HTR-8/SVneo (cell line): Measurements from ENCODE around the gene CCDC90B.
"Not testable (repeated sequence)": the region's sequence is repeated elsewhere in the genome, so short reads cannot be mapped to it uniquely, and the experiment has no call there.

Experiments used
- DNase-seq: peaks from one replicate; pipeline ENCODE4 v3.0.0; 2011; ENCODE audit warnings: low spot score, mixed read lengths; ENCODE audit not compliant: insufficient read length
- FAIRE-seq: peaks from 2 replicates; lab custom pipeline; 2011; peaks lifted over from hg19 to GRCh38; lab: Jason Lieb, UNC

The CCDC90B gene, protein sequence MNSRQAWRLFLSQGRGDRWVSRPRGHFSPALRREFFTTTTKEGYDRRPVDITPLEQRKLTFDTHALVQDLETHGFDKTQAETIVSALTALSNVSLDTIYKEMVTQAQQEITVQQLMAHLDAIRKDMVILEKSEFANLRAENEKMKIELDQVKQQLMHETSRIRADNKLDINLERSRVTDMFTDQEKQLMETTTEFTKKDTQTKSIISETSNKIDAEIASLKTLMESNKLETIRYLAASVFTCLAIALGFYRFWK

GRCh38 chr11:83285771-83286528 is at the start of gene CCDC90B:
Gene CCDC90B (minus strand): TSS chr11:83286367. CDS start chr11:83285972, 395 bp downstream.
- FAIRE-seq = peak; percentile 95
- DNase-seq = peak; percentile 98

DNA sequence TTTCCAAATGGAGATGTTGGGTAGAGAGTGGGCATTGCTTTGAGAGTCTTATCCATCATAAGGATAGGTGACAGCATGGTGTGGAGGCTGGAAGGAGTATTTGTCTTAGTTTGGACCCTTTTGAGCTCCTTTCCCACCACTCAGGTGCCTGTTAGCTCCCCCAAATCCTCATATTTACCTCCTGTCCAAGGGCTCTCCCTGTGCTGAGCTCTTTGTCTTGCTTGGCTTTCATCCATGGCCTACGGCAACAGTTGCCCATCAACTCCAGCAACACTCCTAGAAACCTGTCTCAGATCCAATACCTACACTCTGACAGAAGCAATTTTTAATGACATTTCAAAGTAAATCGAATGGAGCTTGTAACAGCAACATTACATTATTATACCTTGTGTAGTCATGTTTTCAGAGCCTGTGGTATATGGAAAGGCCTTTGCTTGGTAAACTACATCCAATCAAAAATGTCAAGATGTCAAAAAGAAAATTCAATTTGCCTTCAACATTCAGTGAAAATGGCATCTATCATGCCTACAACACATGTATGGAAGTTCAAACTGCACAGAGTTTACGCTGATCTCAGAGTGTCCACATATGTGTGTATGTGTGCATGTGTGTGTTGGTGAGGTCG is 49.4 kb upstream of the CCDC90B start:
- DNase-seq (no peak), FAIRE-seq (no peak)

GRCh38 chr11:83330303-83330702 is 44.1 kb upstream of the CCDC90B start:
- no peak for FAIRE-seq
- no peak for DNase-seq

DNA sequence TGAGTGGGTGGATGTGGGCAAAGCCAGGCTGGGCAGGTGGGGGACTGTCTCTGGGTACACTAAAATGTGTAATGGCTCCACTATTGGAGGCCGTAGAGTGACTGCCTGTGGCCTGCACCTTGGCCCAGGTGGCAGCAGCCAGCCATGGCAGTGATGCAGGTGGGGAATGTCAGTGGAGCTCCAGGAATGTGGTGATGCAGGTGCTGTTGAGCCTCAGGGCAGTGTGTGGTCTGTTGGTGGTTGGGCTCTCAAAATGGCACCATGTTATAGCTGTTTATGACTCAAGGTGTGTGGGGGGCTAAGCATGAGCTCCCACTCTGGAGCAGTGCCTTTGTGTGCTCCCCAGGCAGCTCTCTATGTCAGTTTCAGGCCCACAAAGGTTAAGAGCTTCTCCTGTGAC is 40.2 kb upstream of the CCDC90B start:
- DNase-seq (no peak), FAIRE-seq (no peak)

GRCh38 chr11:83319346-83319745 is 33.2 kb upstream of the CCDC90B start:
- FAIRE-seq = no peak
- DNase-seq = no peak

- DNase-seq (no peak), FAIRE-seq (no peak)
These were observed 32.8 kb upstream of the CCDC90B start for GRCh38 chr11:83318931-83319330.

DNA sequence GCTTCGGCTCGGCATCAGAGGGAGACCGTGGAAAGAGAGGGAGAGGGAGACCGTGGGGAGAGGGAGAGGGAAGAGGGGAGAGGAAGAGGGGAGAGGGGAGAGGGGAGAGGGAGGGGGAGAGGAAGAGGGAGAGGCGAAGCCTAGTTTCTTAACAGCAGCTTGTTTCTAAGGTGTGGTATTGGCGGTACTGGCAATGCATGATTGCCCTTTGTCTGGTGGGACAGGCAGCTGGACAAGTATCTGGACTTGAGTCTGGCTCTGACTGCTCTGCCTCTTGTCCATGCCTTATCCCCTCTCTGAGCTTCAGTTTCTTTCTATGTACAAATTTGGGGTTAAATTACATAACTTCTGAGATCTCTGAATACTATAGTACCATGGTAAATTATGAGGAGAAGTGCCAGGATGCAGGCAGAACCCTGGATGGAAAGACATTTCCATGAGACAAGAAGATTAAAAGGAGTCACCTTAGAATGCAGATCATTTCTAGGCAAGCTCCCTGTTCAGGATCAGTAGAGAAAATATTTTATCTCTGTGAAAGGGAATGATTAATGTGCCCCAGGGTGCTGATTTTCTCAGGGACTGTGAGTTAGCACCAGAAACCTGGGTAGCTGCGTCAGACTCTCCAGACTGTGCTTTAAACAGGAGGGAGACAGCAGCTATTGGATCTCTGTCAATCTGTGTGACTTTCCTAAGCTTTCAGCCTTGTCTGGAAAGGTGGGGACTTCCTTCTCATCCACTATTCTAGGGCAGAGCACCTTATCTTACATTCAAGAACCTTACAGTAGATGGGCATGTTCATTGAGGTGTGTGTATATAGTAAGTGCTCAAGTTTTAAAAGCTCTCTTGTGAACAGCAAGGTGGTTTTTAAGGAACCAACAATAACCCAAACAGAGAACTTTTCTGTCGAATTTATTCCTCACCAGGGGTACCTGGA is 31.9 kb upstream of the CCDC90B start:
- DNase-seq = no peak
- no peak for FAIRE-seq

DNA sequence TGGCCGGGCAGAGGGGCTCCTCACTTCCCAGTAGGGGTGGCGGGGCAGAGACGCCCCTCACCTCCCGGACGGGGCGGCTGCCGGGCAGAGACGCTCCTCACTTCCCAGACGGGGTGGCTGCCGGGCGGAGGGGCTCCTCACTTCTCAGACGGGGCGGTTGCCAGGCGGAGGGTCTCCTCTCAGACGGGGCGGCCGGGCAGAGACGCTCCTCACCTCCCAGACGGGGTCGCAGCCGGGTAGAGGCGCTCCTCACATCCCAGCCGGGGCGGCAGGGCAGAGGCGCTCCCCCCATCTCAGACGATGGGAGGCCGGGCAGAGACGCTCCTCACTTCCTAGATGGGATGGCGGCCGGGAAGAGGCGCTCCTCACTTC is 30.7 kb upstream of the CCDC90B start:
- not testable (repeated sequence) for FAIRE-seq, DNase-seq

- not testable (repeated sequence) for FAIRE-seq, DNase-seq
These were observed 30.2 kb upstream of the CCDC90B start for GRCh38 chr11:83316143-83316896.

GRCh38 chr11:83312430-83312829 is 26.3 kb upstream of the CCDC90B start:
- FAIRE-seq = no peak
- DNase-seq = no peak

DNA sequence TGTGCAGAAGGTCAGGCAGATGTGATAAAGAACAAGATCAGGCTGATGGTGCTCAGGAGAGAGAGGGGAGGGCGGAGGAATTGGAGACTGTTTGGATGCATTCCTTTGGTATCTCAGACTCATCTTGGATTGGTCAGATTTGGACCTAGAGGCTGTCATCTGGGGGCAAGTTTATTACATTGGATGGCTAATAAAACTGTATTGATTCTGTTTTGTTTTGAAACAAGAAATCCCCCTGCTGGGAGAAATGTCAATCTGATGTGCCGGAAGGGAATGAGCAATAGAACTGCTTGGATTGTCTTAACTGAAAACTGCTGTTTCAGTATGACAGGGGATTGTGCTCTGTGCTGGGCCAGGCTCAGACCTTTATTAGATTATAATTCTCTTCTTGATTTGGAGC is 25.5 kb upstream of the CCDC90B start:
- DNase-seq (no peak), FAIRE-seq (no peak)

DNA sequence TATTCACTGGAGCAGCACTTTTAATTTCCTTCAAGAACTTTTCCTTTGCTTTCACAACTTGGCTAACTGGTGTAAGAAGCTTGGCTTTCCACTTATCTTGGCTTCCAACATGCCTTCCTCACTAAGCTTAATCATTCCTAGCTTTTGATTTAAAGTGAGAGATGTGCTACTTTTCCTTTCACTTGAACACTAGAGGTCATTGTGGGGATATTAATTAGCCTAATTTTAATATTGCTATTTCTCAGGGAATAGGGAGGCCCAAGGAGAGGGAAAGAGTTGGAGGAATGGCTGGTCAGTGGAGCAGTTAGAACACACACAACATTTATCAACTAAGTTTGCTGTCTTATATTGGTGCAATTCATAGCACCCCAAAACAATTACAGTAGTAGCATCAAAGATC is 24.6 kb upstream of the CCDC90B start:
- FAIRE-seq = no peak
- no peak for DNase-seq

- not testable (repeated sequence) for FAIRE-seq, DNase-seq
These were observed 22.4 kb upstream of the CCDC90B start for GRCh38 chr11:83308536-83308935.

GRCh38 chr11:83306200-83307080 is 20.3 kb upstream of the CCDC90B start:
- DNase-seq = no peak
- no peak for FAIRE-seq

GRCh38 chr11:83303316-83303715 is 17.1 kb upstream of the CCDC90B start:
- DNase-seq (no peak), FAIRE-seq (no peak)

- FAIRE-seq = no peak
These were observed 16.0 kb upstream of the CCDC90B start for GRCh38 chr11:83302151-83302550.

GRCh38 chr11:83299681-83300080 is 13.5 kb upstream of the CCDC90B start:
- FAIRE-seq = no peak
- DNase-seq = no peak

More at GRCh38 chr11:83302151-83302550, 16.0 kb upstream of the CCDC90B start:
- no peak for DNase-seq

DNA sequence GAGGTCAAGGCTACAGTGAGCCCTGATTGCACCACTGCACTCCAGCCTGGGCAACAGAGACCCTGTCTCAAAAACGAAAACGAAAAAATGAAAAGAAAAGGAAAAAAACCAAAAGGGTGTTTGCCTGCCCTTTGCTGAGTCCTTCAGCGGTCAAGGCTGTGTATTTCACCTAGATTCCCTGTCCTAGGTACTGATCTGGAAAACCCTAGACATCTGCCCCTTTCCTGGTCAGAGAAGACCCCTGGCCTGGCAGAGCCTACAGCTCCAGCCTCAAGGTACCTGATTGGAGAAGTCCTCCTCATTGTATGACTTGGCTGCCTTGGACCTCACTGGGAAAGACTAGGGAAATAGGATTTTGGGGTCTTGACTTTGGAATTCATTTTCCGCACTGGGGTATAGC is 8.0 kb upstream of the CCDC90B start:
- FAIRE-seq = no peak
- no peak for DNase-seq

GRCh38 chr11:83293457-83293774 is 7.2 kb upstream of the CCDC90B start:
- peak; percentile 59 for FAIRE-seq
- DNase-seq = no peak
